ENCODE results near the gene IGF2BP2.
A peak's percentile ranks its signal among the peaks of the same experiment; 100 is the strongest.

The IGF2BP2 gene

GRCh38 chr3:185746470-185746869, 78.4 kb downstream of the IGF2BP2 start:
- TF ChIP-seq MYC (IDR thresholded peaks at IDR 0.05; ENCODE audit: low read depth, low read length) (no peak), POLR2A (IDR thresholded peaks at IDR 0.05; ENCODE audit: extremely low read depth, insufficient read length) (no peak)
- TF ChIP-seq, protein P1, sequence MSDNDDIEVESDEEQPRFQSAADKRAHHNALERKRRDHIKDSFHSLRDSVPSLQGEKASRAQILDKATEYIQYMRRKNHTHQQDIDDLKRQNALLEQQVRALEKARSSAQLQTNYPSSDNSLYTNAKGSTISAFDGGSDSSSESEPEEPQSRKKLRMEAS (IDR thresholded peaks at IDR 0.05; ENCODE audit: low read depth, low read length) = no peak
- TF ChIP-seq, protein P2, sequence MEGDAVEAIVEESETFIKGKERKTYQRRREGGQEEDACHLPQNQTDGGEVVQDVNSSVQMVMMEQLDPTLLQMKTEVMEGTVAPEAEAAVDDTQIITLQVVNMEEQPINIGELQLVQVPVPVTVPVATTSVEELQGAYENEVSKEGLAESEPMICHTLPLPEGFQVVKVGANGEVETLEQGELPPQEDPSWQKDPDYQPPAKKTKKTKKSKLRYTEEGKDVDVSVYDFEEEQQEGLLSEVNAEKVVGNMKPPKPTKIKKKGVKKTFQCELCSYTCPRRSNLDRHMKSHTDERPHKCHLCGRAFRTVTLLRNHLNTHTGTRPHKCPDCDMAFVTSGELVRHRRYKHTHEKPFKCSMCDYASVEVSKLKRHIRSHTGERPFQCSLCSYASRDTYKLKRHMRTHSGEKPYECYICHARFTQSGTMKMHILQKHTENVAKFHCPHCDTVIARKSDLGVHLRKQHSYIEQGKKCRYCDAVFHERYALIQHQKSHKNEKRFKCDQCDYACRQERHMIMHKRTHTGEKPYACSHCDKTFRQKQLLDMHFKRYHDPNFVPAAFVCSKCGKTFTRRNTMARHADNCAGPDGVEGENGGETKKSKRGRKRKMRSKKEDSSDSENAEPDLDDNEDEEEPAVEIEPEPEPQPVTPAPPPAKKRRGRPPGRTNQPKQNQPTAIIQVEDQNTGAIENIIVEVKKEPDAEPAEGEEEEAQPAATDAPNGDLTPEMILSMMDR (IDR thresholded peaks at IDR 0.05; ENCODE audit: low read depth, low read length) = no peak

GRCh38 chr3:185744997-185745843, 79.6 kb downstream of the IGF2BP2 start:
- peak; percentile 80 for DNase-seq (ENCODE audit: low read depth)
- peak overlapping the region; percentile 22 for H3K4me3 ChIP-seq (ENCODE audit: low read depth, low read length)
- TF ChIP-seq, protein P2 (IDR thresholded peaks at IDR 0.05; ENCODE audit: low read depth, low read length) = no peak
- TF ChIP-seq MYC (IDR thresholded peaks at IDR 0.05; ENCODE audit: low read depth, low read length) = no peak
- TF ChIP-seq, protein P1 (IDR thresholded peaks at IDR 0.05; ENCODE audit: low read depth, low read length) = no peak
- no peak for TF ChIP-seq POLR2A (IDR thresholded peaks at IDR 0.05; ENCODE audit: extremely low read depth, insufficient read length)

More at GRCh38 chr3:185746470-185746869, 78.4 kb downstream of the IGF2BP2 start:
- H3K4me3 ChIP-seq (ENCODE audit: low read depth, low read length) = no peak overlapping the region
- DNase-seq (ENCODE audit: low read depth) = peak; percentile 53

DNA sequence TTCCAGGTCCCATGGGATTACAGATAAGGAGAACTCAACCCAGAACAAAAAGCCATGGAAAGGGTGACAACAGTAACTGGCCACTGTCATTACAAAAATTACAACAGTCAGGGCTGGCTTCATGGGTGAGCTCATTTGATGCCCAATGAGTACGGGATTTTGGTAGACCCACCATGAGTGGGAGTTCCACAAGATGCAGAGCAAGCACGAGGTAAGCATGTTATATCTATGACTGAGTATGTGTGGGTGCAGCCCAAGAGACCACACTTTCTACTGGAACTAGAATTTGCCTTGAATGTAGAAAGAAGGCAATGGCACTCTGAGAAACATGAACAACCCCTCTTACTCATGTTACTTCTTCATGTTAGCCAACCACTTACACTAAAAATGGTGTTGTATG, 83.3 kb downstream of the IGF2BP2 start:
- TF ChIP-seq, protein P2 (IDR thresholded peaks at IDR 0.05; ENCODE audit: low read depth, low read length) = no peak
- TF ChIP-seq MYC (IDR thresholded peaks at IDR 0.05; ENCODE audit: low read depth, low read length) = no peak
- no peak for TF ChIP-seq POLR2A (IDR thresholded peaks at IDR 0.05; ENCODE audit: extremely low read depth, insufficient read length)
- TF ChIP-seq, protein P1 (IDR thresholded peaks at IDR 0.05; ENCODE audit: low read depth, low read length) = no peak
- no peak for DNase-seq (ENCODE audit: low read depth)
- H3K4me3 ChIP-seq (ENCODE audit: low read depth, low read length) = no peak overlapping the region

DNA sequence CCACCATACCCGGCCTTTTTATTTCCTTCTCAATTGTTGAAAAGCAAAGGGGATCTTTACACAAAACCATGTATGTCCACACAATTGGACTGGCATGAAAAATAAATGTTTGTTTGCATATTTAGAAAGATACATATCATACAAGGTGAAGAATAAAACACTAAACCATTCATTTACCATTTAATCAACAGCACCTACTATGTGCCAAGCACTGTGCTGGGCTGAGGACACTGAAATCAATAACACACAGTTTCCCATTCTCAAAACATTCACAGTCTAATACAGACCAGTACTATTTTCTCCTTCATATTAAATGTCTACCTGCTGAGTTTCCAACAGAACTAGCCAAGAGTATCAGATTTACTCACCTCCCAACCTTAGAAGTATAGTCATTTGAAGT, 84.7 kb downstream of the IGF2BP2 start:
- DNase-seq (ENCODE audit: low read depth) = no peak
- no peak overlapping the region for H3K4me3 ChIP-seq (ENCODE audit: low read depth, low read length)
- TF ChIP-seq, protein P2 (IDR thresholded peaks at IDR 0.05; ENCODE audit: low read depth, low read length) = no peak
- TF ChIP-seq POLR2A (IDR thresholded peaks at IDR 0.05; ENCODE audit: extremely low read depth, insufficient read length) = no peak
- no peak for TF ChIP-seq MYC (IDR thresholded peaks at IDR 0.05; ENCODE audit: low read depth, low read length)
- TF ChIP-seq, protein P1 (IDR thresholded peaks at IDR 0.05; ENCODE audit: low read depth, low read length) = no peak

GRCh38 chr3:185739264-185739701, 85.6 kb downstream of the IGF2BP2 start:
- no peak for DNase-seq (ENCODE audit: low read depth)
- H3K4me3 ChIP-seq (ENCODE audit: low read depth, low read length) = no peak overlapping the region
- no peak for TF ChIP-seq POLR2A (IDR thresholded peaks at IDR 0.05; ENCODE audit: extremely low read depth, insufficient read length)
- TF ChIP-seq, protein P1 (IDR thresholded peaks at IDR 0.05; ENCODE audit: low read depth, low read length) = no peak
